ENCODE measurements around the gene MARCHF6.

GRCh38 chr5:10377081-10377480, 23.6 kb downstream of the MARCHF6 start:
- TF ChIP-seq CTCF (IDR thresholded peaks at IDR 0.05) (no peak), EZH2 (IDR thresholded peaks at IDR 0.05; ENCODE audit: borderline replicate concordance, insufficient read depth, low read depth, low read length, poor library complexity, severe bottlenecking) (no peak)
